Globus pallidus (tissue), 1 donor: ENCODE data around the gene SCYL1.

Source experiments
- DNase-seq: peaks from one replicate; pipeline ENCODE4 v3.0.0-alpha.2; 2015; ENCODE audit warnings: low spot score

SCYL1 gene

DNA sequence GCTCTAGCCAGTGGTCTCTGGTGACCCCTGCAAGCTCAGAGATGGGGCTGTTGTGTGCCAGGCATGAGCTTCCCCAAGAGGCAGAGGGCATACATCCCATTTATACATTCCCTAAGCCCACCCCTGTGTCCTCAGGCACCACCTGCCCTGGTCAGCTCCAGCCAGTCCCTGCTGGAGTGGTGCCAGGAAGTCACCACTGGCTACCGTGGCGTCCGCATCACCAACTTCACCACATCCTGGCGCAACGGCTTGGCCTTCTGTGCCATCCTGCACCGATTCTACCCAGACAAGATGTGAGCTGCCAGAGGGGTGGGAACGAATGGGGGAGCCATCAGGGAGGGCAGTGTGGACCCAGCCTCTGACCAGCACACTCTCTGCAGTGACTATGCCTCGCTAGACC is 59.2 kb downstream of the SCYL1 start:
- no peak for DNase-seq

DNA sequence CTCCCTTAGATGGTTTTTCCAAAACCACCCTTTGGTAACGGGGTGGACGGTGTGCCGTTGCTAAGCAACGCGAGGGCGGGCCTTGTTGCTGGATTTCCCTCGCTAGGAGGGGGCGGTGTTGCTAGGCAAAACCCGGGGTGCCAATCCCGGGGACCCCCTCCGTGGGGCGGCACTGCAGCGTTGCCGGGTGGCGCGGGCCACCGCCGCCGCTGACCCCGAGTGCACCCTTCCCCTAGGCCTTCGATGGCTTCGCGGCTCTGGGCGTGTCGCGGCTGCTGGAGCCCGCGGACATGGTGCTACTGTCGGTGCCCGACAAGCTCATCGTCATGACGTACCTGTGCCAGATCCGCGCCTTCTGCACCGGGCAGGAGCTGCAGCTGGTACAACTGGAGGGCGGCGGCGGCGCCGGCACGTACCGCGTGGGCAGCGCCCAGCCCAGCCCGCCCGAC is 59.9 kb downstream of the SCYL1 start:
- DNase-seq: no peak

DNA sequence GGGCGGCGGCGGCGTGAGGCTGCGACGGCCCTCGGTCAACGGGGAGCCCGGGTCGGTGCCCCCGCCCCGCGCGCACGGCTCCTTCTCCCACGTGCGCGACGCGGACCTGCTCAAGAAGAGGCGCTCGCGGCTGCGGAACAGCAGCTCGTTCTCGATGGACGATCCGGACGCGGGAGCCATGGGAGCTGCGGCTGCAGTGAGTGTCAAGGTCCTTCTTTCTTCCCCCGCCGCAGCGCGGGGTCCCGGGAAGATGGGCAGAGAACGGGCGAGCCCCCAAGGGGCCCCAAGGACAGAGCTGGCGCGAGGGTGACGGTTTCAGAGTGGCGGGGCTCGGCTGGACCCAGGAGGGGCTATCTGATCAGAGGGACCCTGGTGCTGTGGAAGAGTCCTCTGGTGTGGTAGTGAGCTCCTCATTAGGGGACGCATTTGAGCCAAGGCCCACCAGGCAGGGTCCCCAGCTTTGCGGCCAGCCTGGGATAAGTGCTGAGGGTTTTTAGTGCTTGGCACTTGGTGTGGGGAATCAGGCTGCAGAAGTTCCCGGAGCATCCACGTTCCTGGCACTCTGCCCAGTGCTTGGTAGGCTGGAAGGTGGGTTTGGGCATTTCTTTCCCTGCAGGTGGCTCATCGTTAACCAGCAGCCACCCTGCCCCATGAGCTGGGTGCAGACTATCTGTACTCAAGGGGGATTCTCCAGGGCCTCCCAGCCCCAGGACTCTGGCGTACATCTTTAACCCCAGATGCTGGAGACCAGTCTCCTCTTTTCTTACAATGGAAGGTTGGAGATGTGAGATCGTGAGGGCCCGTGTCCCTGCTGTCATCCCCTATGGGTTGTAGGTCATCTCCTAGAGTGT is 60.7 kb downstream of the SCYL1 start:
- DNase-seq: no peak

DNA sequence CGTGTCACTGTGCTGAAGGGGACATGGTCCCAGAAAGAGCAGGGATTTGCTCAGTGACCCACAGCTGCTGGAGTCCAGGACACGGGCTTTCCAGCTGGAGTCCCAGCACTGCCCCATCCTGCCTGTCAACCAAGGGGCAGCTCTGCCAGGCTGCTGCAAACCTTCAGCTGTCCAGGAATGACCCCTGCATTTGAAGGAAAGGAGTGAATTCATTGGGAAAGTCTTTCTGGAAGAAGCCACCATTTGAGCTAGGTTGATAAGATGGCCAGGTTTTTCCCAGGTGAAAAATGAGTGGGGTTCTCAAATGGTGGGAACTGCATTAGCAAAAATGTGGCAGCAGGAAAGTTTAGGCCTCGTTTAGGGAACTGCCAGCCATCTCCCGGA is 61.4 kb downstream of the SCYL1 start:
- no peak for DNase-seq

DNA sequence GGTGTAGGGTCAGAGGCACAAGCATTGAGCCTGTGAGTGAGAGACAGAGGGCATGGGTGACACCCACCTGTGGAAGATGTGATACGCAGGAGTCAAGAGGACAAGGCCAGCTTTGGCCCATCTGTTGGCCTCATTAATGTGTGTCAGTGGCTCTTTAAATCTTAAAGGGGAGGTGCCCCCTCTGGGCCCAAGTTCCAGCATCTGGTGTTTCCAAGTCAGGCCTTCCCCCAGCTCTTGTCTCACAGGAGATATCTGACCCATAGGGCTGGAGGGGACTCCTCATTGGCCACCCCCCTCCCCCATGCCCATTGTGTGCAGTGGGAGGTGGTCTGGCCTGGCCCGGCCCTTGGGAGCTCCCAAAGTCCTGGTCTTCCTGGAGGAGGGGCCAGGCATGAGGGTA is 61.8 kb downstream of the SCYL1 start:
- no peak for DNase-seq
